Stimulated activated effector memory CD8-positive, alpha-beta T cell treated with anti-CD3 and anti-CD28 coated beads, Interleukin-12 subunit alpha, Interleukin-12 subunit beta, amount 100 ng/mL, for 72 hours (primary cell): ENCODE results near the gene SNAI1.
A peak's percentile ranks its signal among the peaks of the same experiment; 100 is the strongest.

Experiments used
- ATAC-seq: fragments of 150-1000 bp; cut with Tn5 transposase; 2 replicates; pipeline ENCODE4 v1.10.0; 2021
- DNase-seq, 2 donors: peaks; one replicate each; pipeline ENCODE4 v3.0.0; 2021 to 2022; ENCODE audit warnings: low spot score in 2 of 2
- H3K27ac Mint-ChIP-seq: one replicate; pipeline ENCODE4 v1.8.0; 2022; ENCODE audit warnings: mild to moderate bottlenecking, mixed read lengths
- H3K36me3 Mint-ChIP-seq: one replicate; pipeline ENCODE4 v1.8.0; 2022; ENCODE audit warnings: mild to moderate bottlenecking, mixed read lengths
- H3K4me1 Mint-ChIP-seq: one replicate; pipeline ENCODE4 v1.8.0; 2022; ENCODE audit warnings: mixed read lengths
- H3K4me3 Mint-ChIP-seq: one replicate; pipeline ENCODE4 v1.8.0; 2022; ENCODE audit warnings: mild to moderate bottlenecking, mixed read lengths
- H3K9me3 Mint-ChIP-seq: one replicate; pipeline ENCODE4 v1.8.0; 2022; ENCODE audit warnings: mixed read lengths

The SNAI1 gene

GRCh38 chr20:49982346-49983122 is at the start of gene SNAI1:
SNAI1 (plus strand) TSS chr20:49982980; CDS start chr20:49983060, 80 bp downstream.
- Mint-ChIP-seq H3K9me3 (no peaks in the 10 kb centered on the region), H3K27ac (peak within 1 kb of the TSS; percentile 84), H3K4me3 (peak within 1 kb of the TSS; percentile 66), H3K4me1 (peaks cover 22% of the 10 kb centered on the region), H3K36me3 (peaks cover 7% of the 10 kb centered on the region)
- peak; percentile 68 to 83 for DNase-seq
- peak; percentile 89 for ATAC-seq

GRCh38 chr20:49935746-49936152 is 47.0 kb upstream of the SNAI1 start:
- peak overlapping the region; percentile 89 for H3K4me3 Mint-ChIP-seq
- peaks cover 24% of the 10 kb centered on the region for H3K36me3 Mint-ChIP-seq
- no peak overlapping the region for H3K27ac Mint-ChIP-seq
- ATAC-seq, result no peak
- H3K9me3 Mint-ChIP-seq, result no peaks in the 10 kb centered on the region
- H3K4me1 Mint-ChIP-seq, result peaks cover 42% of the 10 kb centered on the region
- DNase-seq, result no peak

GRCh38 chr20:49936153-49937026 is 46.4 kb upstream of the SNAI1 start, which contains the start of gene RNF114:
RNF114 (plus strand) TSS chr20:49936397; CDS start chr20:49936413, 16 bp downstream.
- H3K4me3 Mint-ChIP-seq, result peak within 1 kb of the TSS; percentile 89
- ATAC-seq, result peak; percentile 90

GRCh38 chr20:49937027-49937929 is 45.5 kb upstream of the SNAI1 start:
- DNase-seq (no peak), ATAC-seq (peak; percentile 25)
- H3K36me3 Mint-ChIP-seq, result peaks cover 39% of the 10 kb centered on the region
- H3K27ac Mint-ChIP-seq, result peak overlapping the region; percentile 91
- no peaks in the 10 kb centered on the region for H3K9me3 Mint-ChIP-seq
- H3K4me1 Mint-ChIP-seq, result peaks cover 51% of the 10 kb centered on the region
- peak overlapping the region; percentile 89 for H3K4me3 Mint-ChIP-seq

More at GRCh38 chr20:49936153-49937026, 46.4 kb upstream of the SNAI1 start, which contains the start of gene RNF114:
- peak within 1 kb of the TSS; percentile 91 for H3K27ac Mint-ChIP-seq
- peak; percentile 85 to 88 for DNase-seq
- H3K9me3 Mint-ChIP-seq, result no peaks in the 10 kb centered on the region
- peaks cover 48% of the 10 kb centered on the region for H3K4me1 Mint-ChIP-seq
- peaks cover 30% of the 10 kb centered on the region for H3K36me3 Mint-ChIP-seq

GRCh38 chr20:49938173-49939163 is 44.3 kb upstream of the SNAI1 start:
- H3K9me3 Mint-ChIP-seq, result no peaks in the 10 kb centered on the region
- H3K27ac Mint-ChIP-seq, result peak overlapping the region; percentile 91
- peak overlapping the region; percentile 89 for H3K4me3 Mint-ChIP-seq
- ATAC-seq, result no peak
- no peak for DNase-seq
- H3K36me3 Mint-ChIP-seq, result peaks cover 51% of the 10 kb centered on the region
- H3K4me1 Mint-ChIP-seq, result peaks cover 51% of the 10 kb centered on the region

GRCh38 chr20:49941456-49941855 is 41.3 kb upstream of the SNAI1 start:
- H3K27ac Mint-ChIP-seq, result peak overlapping the region; percentile 50
- H3K4me1 Mint-ChIP-seq, result peaks cover 46% of the 10 kb centered on the region

GRCh38 chr20:49942303-49942702 is 40.5 kb upstream of the SNAI1 start:
- Mint-ChIP-seq H3K36me3 (peaks cover 90% of the 10 kb centered on the region), H3K27ac (no peak overlapping the region), H3K4me3 (no peak overlapping the region), H3K4me1 (peaks cover 42% of the 10 kb centered on the region), H3K9me3 (no peaks in the 10 kb centered on the region)
- no peak for DNase-seq
- no peak for ATAC-seq

More at GRCh38 chr20:49941456-49941855, 41.3 kb upstream of the SNAI1 start:
- Mint-ChIP-seq H3K9me3 (no peaks in the 10 kb centered on the region), H3K36me3 (peaks cover 81% of the 10 kb centered on the region), H3K4me3 (no peak overlapping the region)
- no peak for DNase-seq
- no peak for ATAC-seq

- Mint-ChIP-seq H3K4me3 (no peak overlapping the region), H3K4me1 (peaks cover 38% of the 10 kb centered on the region), H3K27ac (no peak overlapping the region), H3K36me3 (peaks cover 96% of the 10 kb centered on the region), H3K9me3 (no peaks in the 10 kb centered on the region)
- no peak for DNase-seq
- no peak for ATAC-seq
Observed at GRCh38 chr20:49942942-49943341, 39.8 kb upstream of the SNAI1 start.

GRCh38 chr20:49945306-49945700 is 37.5 kb upstream of the SNAI1 start:
- H3K36me3 Mint-ChIP-seq, result peaks cover 100% of the 10 kb centered on the region
- H3K9me3 Mint-ChIP-seq, result no peaks in the 10 kb centered on the region
- ATAC-seq, result no peak
- peaks cover 34% of the 10 kb centered on the region for H3K4me1 Mint-ChIP-seq
- H3K27ac Mint-ChIP-seq, result no peak overlapping the region
- no peak overlapping the region for H3K4me3 Mint-ChIP-seq
- DNase-seq, result no peak

- no peak overlapping the region for H3K27ac Mint-ChIP-seq
- H3K4me1 Mint-ChIP-seq, result peaks cover 36% of the 10 kb centered on the region
- no peak for ATAC-seq
- H3K4me3 Mint-ChIP-seq, result no peak overlapping the region
- peaks cover 100% of the 10 kb centered on the region for H3K36me3 Mint-ChIP-seq
- H3K9me3 Mint-ChIP-seq, result no peaks in the 10 kb centered on the region
- no peak for DNase-seq
Observed at GRCh38 chr20:49945701-49946477, 36.9 kb upstream of the SNAI1 start.

GRCh38 chr20:49948178-49948577 is 34.6 kb upstream of the SNAI1 start:
- no peak for DNase-seq
- ATAC-seq, result no peak
- Mint-ChIP-seq H3K4me1 (peaks cover 43% of the 10 kb centered on the region), H3K9me3 (no peaks in the 10 kb centered on the region), H3K36me3 (peaks cover 100% of the 10 kb centered on the region), H3K4me3 (no peak overlapping the region), H3K27ac (peak overlapping the region; percentile 29)

- Mint-ChIP-seq H3K9me3 (no peaks in the 10 kb centered on the region), H3K4me1 (peaks cover 43% of the 10 kb centered on the region), H3K27ac (peak overlapping the region; percentile 56), H3K4me3 (no peak overlapping the region), H3K36me3 (peaks cover 100% of the 10 kb centered on the region)
- DNase-seq (no peak), ATAC-seq (no peak)
Observed at GRCh38 chr20:49948809-49949507, 33.8 kb upstream of the SNAI1 start.

GRCh38 chr20:49951151-49951550 is 31.6 kb upstream of the SNAI1 start:
- ATAC-seq (peak; percentile 97), DNase-seq (no peak)
- Mint-ChIP-seq H3K36me3 (peaks cover 99% of the 10 kb centered on the region), H3K9me3 (no peaks in the 10 kb centered on the region), H3K4me3 (peak overlapping the region; percentile 13), H3K27ac (peak overlapping the region; percentile 74), H3K4me1 (peaks cover 36% of the 10 kb centered on the region)
